Breast epithelium (tissue), 3 donors: Measurements from ENCODE around the gene JCAD.
"Not testable (repeated sequence)": the region's sequence is repeated elsewhere in the genome, so short reads cannot be mapped to it uniquely, and the experiment has no call there.

ENCODE experiments used
- CTCF ChIP-seq, 3 donors: fragments of 450-650 bp; IDR thresholded peaks; one replicate each; pipeline ENCODE4 v1.5.1; 2016 to 2017; ENCODE audit warnings: antibody characterized with exemption in 3 of 3, mild to moderate bottlenecking in 3 of 3, moderate library complexity in 3 of 3
- POLR2A ChIP-seq: fragments of 450-650 bp; IDR thresholded peaks from one replicate; pipeline ENCODE4 v1.6.1; 2016; ENCODE audit warnings: antibody characterized with exemption, mild to moderate bottlenecking, moderate library complexity

GRCh38 chr10:30005116-30005515, 54.3 kb downstream of the JCAD start:
- not testable (repeated sequence) for TF ChIP-seq CTCF (IDR thresholded peaks at IDR 0.05); POLR2A
